Measurements from ENCODE around the gene CYP26C1.

Gene CYP26C1

DNA sequence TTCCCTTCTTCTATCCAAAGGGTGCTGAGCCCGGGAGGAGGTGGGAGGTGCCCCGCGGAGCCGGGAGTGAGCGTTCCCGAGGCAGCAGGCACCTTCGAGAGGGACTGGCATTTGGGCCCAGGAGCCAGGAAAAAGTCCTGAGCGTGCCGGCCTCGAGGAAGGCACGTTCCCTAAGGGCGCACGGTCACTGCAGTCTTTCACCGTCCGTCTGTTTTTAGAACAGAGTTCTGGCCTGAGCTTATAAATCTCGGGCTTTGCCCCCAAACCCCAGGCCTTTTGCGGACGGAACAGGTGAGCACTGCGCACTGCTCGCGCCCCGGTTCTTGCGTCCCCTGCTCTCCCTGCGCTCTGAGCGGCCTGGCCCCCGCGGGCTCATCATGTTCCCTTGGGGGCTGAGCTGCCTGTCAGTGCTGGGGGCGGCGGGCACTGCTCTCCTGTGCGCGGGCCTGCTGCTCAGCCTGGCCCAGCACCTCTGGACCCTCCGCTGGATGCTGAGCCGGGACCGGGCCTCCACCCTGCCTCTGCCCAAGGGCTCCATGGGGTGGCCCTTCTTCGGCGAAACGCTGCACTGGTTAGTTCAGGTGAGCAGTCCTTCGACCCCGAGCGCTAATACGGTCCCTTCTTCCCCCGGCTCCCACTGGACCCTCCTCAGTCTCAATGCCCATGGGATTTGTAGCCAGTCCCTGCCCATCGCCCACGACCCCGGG lies 442 bp downstream of the CYP26C1 start:
- peaks cover 15% of the 10 kb centered on the region for H3K36me3 Mint-ChIP-seq
- H3K4me3 Mint-ChIP-seq = peak overlapping the region; percentile 66
- DNase-seq (ENCODE audit: low spot score in 2 of 2) (peak in 1 of 2 donors; percentile 47), ATAC-seq (no peak)
- H3K9me3 Mint-ChIP-seq = no peaks in the 10 kb centered on the region
- peaks cover 29% of the 10 kb centered on the region for H3K4me1 Mint-ChIP-seq
- H3K27ac Mint-ChIP-seq = no peak overlapping the region

DNA sequence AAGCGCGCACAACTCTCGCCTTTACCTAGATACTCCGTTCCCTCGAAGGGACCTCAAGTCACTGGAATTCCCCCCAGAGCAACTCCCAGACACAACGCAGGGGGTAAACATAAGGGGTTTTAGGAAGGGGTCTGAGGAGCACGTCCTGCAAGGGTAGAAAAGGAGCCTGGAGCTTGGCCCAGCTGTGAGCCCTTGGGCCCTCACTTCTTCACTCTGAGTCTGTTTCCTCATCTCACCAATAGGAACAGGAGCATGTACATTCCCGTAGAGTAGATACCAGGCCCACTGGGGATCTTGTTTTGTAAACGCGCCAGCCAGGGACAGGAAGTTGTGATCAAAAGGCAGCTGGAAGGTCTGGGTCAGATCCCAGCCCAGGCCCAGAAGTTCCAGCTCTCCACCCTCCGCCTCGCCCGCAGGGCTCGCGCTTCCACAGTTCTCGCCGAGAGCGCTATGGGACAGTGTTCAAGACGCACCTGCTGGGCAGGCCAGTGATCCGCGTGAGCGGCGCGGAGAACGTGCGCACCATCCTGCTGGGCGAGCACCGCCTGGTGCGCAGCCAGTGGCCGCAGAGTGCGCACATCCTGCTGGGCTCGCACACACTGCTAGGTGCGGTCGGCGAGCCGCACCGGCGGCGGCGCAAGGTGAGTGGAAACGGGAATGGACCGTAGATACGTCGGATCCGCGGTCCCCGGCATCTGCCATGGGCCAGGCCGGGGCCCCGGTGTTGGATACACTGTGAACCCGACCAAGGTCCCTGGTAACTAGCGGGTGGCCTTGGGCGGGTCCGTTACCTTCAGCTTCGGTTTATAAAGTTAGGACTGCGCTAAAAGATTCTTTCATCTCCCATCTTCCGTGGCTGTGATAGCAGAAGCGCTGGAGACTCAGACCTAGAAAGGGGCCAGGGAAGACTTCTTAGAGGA lies 1.3 kb downstream of the CYP26C1 start:
- Mint-ChIP-seq H3K27ac (no peak overlapping the region), H3K4me3 (peak overlapping the region; percentile 66), H3K9me3 (no peaks in the 10 kb centered on the region), H3K4me1 (peaks cover 29% of the 10 kb centered on the region), H3K36me3 (peaks cover 17% of the 10 kb centered on the region)
- peak; percentile 40 for ATAC-seq
- DNase-seq (ENCODE audit: low spot score in 2 of 2) = peak in 1 of 2 donors; percentile 58

DNA sequence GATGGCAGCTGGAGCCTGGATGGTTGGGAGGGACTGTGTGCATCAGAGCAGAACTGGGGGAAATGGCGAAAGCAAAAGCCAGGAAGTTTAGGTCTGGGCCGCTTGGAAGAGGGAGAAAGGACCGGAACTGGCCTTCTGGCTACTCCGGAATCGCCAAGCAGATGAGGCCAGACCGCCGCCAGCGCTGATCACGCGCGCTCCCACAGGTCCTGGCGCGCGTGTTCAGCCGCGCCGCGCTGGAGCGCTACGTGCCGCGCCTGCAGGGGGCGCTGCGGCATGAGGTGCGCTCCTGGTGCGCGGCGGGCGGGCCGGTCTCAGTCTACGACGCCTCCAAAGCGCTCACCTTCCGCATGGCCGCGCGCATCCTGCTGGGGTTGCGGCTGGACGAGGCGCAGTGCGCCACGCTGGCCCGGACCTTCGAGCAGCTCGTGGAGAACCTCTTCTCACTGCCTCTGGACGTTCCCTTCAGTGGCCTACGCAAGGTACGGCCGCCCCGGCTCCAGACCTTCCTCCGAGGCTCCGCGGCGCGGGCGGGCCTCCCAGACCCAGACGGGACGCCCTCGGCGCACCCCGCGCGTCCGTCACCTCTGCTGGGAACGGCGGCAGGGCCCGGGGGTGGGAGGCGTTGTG lies 2.0 kb downstream of the CYP26C1 start:
- Mint-ChIP-seq H3K36me3 (peaks cover 20% of the 10 kb centered on the region), H3K9me3 (no peaks in the 10 kb centered on the region), H3K27ac (no peak overlapping the region), H3K4me3 (peak overlapping the region; percentile 66), H3K4me1 (peaks cover 29% of the 10 kb centered on the region)
- ATAC-seq (peak; percentile 76), DNase-seq (ENCODE audit: low spot score in 2 of 2) (peak in 1 of 2 donors; percentile 68)

DNA sequence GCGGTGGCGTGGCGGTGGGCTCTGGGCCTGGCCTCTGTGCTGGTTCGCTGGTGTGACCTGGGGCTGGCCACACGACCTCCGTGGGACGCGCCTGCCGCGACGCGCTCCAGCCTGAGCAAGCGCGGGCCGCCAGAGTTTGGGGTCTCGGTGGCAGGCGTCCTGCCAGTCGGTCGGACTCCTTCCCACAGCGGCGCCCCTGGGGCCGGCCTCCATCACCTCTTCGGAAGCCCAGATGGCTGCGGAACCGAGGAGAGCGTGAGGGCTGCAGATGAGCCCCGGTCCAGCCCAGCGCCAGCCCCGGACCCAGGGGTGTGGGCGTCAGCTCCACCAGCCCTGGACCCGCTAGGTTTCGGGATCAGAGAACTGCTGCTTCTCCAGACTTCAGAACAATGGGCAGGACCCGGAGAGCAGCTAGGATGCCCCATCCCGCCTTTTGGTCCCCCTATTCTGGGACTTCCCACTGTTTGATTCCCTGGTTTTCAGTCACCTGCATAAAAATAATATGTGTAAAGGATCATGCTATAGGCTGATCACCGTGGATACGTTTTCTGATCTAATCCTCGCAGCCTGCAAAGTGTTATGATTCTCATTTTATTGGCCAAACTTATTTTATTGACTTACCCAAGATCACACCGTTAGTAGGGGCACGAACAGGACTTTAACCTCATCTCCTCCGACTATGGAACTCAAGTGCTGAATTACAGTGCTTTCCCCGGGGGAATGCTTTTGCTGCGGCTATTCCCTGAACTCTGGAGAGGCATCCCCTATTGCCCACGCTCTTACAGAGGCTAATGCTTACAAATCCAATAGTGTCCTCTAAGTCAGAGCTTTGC lies 2.8 kb downstream of the CYP26C1 start:
- Mint-ChIP-seq H3K4me3 (peak overlapping the region; percentile 66), H3K4me1 (peaks cover 30% of the 10 kb centered on the region), H3K9me3 (no peaks in the 10 kb centered on the region), H3K36me3 (peaks cover 15% of the 10 kb centered on the region), H3K27ac (no peak overlapping the region)
- no peak for ATAC-seq
- peak in 1 of 2 donors; percentile 48 for DNase-seq (ENCODE audit: low spot score in 2 of 2)

DNA sequence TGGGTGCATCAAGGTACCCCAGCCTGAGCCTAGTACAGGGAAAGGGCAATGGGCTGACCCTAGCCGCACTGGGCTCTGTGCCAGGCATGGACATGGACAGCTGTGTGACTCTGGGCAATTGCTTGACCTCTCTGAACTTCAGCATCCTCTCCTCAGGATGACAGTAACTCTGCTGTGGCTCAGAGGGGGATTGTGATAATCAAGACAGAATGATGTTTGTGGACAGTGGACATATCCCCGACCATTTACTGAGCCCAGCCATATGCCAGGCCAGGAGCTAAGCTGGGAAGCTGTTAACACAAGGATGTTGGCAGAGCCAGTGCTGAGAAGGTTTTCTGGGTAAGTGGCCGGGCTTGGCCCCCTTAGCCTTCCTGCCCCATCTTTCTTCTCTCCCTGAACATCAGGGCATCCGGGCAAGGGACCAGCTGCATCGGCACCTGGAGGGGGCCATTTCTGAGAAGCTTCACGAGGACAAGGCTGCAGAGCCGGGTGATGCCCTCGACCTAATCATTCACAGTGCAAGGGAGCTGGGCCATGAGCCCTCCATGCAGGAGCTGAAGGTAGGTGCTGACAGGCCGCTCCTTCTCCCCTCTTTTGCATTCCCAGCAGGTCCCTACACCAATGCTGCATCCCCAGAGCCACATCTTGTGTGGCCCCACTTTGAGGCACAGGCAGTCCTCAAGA lies 3.5 kb downstream of the CYP26C1 start:
- peak overlapping the region; percentile 33 for H3K4me3 Mint-ChIP-seq
- H3K4me1 Mint-ChIP-seq = peaks cover 36% of the 10 kb centered on the region
- DNase-seq (ENCODE audit: low spot score in 2 of 2) (peak in 1 of 2 donors; percentile 48), ATAC-seq (no peak)
- H3K9me3 Mint-ChIP-seq = no peaks in the 10 kb centered on the region
- H3K36me3 Mint-ChIP-seq = peaks cover 15% of the 10 kb centered on the region
- H3K27ac Mint-ChIP-seq = no peak overlapping the region

DNA sequence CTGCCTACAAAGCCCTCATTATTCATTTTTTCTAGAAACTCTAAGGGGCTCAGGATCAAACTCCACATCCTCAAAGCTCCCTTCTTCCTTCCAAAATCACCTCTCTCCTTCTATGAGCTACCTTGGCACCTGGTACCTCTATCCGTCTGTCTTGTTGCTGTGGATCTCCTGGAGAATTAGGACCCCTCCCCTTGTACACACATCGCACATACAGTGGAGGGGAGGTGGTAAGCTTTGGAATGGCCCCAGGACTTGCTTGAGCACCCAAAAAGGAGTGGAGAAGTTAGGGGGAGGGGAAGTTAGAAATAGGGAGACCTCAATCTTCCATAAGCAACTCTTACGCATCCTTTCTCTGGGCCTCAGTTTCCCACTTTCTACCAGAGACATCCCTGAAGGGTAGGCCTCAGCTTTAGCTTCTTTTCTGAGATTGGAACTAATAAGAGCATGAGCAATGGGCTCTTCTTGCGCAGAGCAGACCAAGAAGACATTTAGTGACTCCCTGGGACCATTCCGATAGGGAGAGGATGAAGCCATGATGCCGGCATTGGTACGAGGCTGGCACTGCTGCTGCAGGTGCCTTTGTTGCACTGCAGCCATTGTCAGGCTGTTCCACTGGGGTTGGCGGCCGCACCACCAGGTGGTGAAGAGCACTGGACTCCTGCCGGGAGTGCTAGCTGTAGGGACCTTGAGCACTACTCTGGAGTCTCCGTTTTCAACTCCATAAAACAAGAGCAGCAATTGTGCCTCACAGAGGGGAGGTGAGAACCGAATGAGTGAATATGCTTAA lies 4.5 kb downstream of the CYP26C1 start:
- DNase-seq (ENCODE audit: low spot score in 2 of 2) (peak in 1 of 2 donors; percentile 50), ATAC-seq (no peak)
- Mint-ChIP-seq H3K27ac (no peak overlapping the region), H3K9me3 (no peaks in the 10 kb centered on the region), H3K4me1 (peaks cover 32% of the 10 kb centered on the region), H3K4me3 (no peak overlapping the region), H3K36me3 (peaks cover 5% of the 10 kb centered on the region)

DNA sequence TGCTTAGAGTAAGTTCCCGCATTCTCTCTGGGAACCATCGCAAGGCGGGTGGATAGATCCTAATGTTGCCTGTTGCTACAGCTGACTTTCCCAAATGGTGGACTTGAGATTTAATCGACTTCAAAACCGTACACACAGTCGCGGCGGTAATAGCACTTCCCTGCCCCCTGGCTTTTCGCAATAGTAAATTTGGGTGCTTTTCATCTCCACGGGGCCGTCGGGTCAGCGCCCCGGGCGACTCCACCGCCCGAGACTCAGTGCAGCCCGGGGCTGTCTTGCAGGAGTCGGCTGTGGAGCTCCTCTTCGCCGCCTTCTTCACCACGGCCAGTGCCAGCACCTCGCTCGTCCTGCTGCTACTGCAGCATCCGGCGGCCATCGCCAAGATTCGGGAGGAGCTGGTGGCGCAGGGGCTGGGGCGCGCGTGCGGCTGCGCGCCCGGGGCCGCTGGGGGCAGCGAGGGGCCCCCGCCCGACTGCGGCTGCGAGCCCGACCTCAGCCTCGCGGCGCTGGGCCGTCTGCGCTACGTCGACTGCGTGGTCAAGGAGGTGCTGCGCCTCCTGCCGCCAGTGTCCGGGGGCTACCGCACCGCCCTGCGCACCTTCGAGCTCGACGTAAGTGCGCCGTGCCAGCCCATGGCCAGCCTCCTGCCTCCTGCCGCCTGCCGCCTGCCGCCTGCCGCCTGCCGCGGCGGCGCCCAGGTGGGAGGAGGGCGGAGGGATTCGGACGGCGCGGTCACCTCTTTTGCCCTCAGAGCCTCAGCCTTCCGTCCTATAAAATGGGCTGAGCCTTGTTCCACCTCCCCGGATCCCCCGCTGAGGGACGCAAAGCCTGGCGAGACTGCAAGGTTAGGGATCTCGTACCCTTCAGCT lies 5.3 kb downstream of the CYP26C1 start:
- DNase-seq (ENCODE audit: low spot score in 2 of 2) (peak in 1 of 2 donors; percentile 50), ATAC-seq (no peak)
- H3K9me3 Mint-ChIP-seq = no peaks in the 10 kb centered on the region
- peaks cover 36% of the 10 kb centered on the region for H3K4me1 Mint-ChIP-seq
- peaks cover 5% of the 10 kb centered on the region for H3K36me3 Mint-ChIP-seq
- H3K4me3 Mint-ChIP-seq = no peak overlapping the region
- no peak overlapping the region for H3K27ac Mint-ChIP-seq

DNA sequence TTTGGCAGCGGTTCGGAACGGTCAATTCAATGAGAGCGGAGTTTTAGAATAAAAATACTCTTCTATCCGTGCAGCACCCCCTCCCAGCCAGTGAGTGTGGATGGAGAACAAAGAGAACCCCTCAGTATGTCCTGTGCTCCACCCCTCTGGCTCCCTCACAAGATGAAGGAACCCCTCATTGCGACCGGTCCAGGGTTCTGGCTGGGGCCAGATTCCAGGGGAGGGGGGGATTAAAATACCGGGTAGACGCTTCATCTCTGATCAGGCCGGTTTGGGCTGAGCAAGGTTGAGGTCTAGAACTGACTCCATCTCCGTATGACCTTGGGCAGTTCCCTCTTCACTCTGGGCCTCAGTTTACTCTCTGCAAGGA lies 5.9 kb downstream of the CYP26C1 start:
- H3K36me3 Mint-ChIP-seq = peaks cover 8% of the 10 kb centered on the region
- no peak overlapping the region for H3K4me3 Mint-ChIP-seq
- H3K4me1 Mint-ChIP-seq = peaks cover 38% of the 10 kb centered on the region

DNA sequence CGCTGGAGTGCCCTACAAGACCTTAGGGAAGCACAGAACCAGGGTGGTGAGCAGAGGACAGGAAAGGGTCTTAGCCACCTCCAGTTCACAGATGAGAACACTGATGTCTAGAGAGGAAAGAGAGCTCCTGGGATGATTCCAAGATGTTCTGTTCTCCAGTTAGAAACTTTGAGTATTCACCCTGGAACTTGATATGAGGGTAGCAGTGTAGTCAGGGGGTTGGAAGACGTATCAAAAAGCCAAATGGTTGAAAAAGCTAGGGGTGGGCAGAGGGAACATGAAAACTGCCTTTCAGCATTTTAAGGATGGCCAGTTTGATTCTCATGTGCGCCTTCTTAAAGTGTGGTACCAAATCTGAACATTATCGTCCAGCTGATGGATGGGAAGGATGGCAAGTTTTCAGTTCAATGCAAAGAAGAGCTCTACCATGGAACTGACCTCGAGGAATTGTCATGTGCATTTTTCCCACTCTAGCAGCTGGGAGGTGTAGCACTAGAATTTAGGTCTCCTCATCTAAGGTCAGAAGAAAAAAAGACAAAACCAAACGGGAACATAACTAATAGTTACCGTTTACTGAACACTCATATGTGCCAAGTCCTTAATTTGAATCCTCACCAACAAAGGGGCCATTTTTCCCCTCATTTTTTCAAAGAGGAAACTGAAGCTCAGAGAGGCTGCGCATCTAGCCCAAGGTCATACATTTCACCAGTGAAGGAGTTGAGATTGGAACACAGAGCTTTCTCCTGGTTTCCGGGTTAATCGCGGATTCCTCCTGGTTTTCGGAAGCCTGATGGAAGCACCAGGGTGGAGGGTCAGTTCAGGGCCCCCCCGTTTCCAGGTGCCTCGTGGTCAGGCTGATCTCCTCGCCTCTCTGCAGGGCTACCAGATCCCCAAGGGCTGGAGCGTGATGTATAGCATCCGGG lies 7.1 kb downstream of the CYP26C1 start:
- DNase-seq (ENCODE audit: low spot score in 2 of 2) = peak in 1 of 2 donors; percentile 22
- no peaks in the 10 kb centered on the region for H3K9me3 Mint-ChIP-seq
- H3K27ac Mint-ChIP-seq = no peak overlapping the region
- no peak for ATAC-seq
- peaks cover 37% of the 10 kb centered on the region for H3K4me1 Mint-ChIP-seq
- H3K36me3 Mint-ChIP-seq = peaks cover 8% of the 10 kb centered on the region
- H3K4me3 Mint-ChIP-seq = no peak overlapping the region

More for the DNA sequence above, 5.9 kb downstream of the CYP26C1 start:
- DNase-seq (ENCODE audit: low spot score in 2 of 2) (peak in 1 of 2 donors; percentile 48), ATAC-seq (no peak)
- H3K9me3 Mint-ChIP-seq = no peaks in the 10 kb centered on the region
- no peak overlapping the region for H3K27ac Mint-ChIP-seq

DNA sequence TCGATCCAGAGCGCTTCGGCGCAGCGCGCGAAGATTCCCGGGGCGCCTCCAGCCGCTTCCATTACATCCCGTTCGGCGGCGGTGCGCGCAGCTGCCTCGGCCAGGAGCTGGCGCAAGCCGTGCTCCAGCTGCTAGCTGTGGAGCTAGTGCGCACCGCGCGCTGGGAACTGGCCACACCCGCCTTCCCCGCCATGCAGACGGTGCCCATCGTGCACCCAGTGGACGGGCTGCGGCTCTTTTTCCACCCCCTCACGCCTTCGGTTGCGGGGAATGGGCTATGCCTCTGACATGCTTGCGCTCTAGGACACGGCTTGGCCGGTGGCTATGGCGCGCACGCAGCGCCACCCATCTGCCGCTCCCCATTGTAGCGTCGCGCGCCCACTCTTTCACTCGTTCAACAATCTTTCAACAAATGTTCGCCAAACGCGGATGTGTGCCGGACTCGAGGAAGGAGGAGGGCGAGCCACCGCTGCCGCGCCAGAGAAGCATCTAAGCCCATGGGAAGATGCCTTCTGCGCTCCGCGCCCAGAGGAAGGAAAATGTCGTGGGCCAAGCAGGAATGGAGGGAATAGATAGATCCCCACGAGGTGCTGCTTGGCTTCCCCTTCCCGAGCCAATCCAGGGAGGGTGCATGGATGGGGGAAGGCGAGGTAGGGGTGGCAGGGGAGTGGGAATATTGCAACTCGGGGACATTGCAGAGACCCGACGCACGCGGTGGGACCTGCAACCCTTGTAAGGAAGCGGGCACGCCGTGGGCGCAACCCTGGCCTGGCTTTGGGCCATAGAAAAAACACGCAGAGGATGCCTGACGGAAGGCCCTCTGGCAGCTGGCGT lies 8.0 kb downstream of the CYP26C1 start:
- DNase-seq (ENCODE audit: low spot score in 2 of 2) = peak in 1 of 2 donors; percentile 54
- Mint-ChIP-seq H3K27ac (no peak overlapping the region), H3K4me3 (no peak overlapping the region), H3K36me3 (peaks cover 8% of the 10 kb centered on the region), H3K9me3 (no peaks in the 10 kb centered on the region), H3K4me1 (peaks cover 37% of the 10 kb centered on the region)
- peak; percentile 8 for ATAC-seq

DNA sequence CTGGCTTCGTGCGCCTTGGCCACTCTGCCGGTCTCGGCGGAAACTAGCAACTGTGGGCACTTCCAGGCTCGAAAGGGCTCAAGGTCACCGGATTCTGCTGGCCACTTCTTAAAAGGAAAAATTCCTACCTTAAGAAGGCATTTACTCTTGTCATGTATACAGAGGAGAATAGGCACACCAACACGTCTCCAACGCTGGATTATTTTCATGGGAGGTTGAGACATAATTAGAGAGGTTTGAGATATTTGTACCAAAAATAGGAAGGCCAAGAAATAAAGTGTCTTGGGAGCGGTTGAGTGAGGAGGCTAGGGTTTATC lies 8.6 kb downstream of the CYP26C1 start:
- Mint-ChIP-seq H3K9me3 (no peaks in the 10 kb centered on the region), H3K27ac (no peak overlapping the region), H3K36me3 (peaks cover 8% of the 10 kb centered on the region), H3K4me3 (no peak overlapping the region), H3K4me1 (peaks cover 39% of the 10 kb centered on the region)
- DNase-seq (ENCODE audit: low spot score in 2 of 2) (no peak), ATAC-seq (no peak)
